Choroid plexus epithelial cell (primary cell): ENCODE results near the gene SLC35F3.

ENCODE experiments used
- DNase-seq: peaks from one replicate; pipeline ENCODE4 v3.0.0-alpha.2; 2010; ENCODE audit warnings: low read depth
- H3K4me3 ChIP-seq: 2 replicates; pipeline ENCODE4 v1.5.1; 2011; ENCODE audit warnings: low read depth, mild to moderate bottlenecking, control low read depth, low read length, moderate library complexity
- CTCF ChIP-seq: conservative IDR thresholded peaks from 2 replicates; pipeline ENCODE4 v1.5.1; 2011; ENCODE audit warnings: low read depth, mild to moderate bottlenecking, control low read depth, inconsistent platforms, low read length, moderate library complexity

SLC35F3 gene

GRCh38 chr1:234214129-234214910 lies 309.8 kb downstream of the SLC35F3 start:
- no peak for TF ChIP-seq CTCF
- peak; percentile 9 for DNase-seq
- no peak overlapping the region for H3K4me3 ChIP-seq

GRCh38 chr1:234214911-234215892 lies 310.7 kb downstream of the SLC35F3 start:
- DNase-seq: no peak
- no peak overlapping the region for H3K4me3 ChIP-seq
- TF ChIP-seq CTCF: no peak

GRCh38 chr1:234216116-234216703 lies 311.7 kb downstream of the SLC35F3 start:
- no peak for TF ChIP-seq CTCF
- no peak for DNase-seq
- no peak overlapping the region for H3K4me3 ChIP-seq

GRCh38 chr1:234217316-234217840 lies 312.9 kb downstream of the SLC35F3 start:
- no peak for DNase-seq
- no peak for TF ChIP-seq CTCF
- no peak overlapping the region for H3K4me3 ChIP-seq

- no peak for TF ChIP-seq CTCF
- DNase-seq: no peak
- no peak overlapping the region for H3K4me3 ChIP-seq
These were observed 313.6 kb downstream of the SLC35F3 start for GRCh38 chr1:234218078-234218477.

GRCh38 chr1:234219711-234220110 lies 315.2 kb downstream of the SLC35F3 start:
- DNase-seq: no peak
- no peak overlapping the region for H3K4me3 ChIP-seq
- no peak for TF ChIP-seq CTCF
